Effector CD8-positive, alpha-beta T cell (primary cell): ENCODE results near the gene DDX54.
A peak's percentile ranks its signal among the peaks of the same experiment; 100 is the strongest.

ENCODE experiments used
- DNase-seq: peaks from one replicate; lab custom pipeline; 2025; lab: John Stamatoyannopoulos, UW

The DDX54 gene

DNA sequence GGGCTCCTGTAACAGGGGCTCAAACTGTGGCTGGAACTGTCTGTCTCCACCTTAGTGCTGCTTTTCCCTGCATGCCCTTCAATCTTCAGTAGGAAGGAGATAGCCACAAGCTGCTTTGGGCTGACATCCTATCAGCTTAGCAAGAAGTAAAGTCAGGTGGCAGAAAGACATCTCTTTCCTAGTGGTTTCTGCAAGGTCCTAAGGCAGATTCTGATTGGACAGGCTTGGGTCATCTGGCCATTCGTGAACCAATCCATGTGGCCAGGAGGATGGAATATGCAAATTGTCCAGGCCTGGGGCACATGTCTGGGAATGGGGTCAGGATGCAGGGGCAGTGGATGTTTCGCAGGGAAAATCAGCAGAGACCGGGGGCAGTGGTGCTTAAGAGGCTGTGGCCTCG, 5.5 kb upstream of the DDX54 start:
- no peak for DNase-seq

DNA sequence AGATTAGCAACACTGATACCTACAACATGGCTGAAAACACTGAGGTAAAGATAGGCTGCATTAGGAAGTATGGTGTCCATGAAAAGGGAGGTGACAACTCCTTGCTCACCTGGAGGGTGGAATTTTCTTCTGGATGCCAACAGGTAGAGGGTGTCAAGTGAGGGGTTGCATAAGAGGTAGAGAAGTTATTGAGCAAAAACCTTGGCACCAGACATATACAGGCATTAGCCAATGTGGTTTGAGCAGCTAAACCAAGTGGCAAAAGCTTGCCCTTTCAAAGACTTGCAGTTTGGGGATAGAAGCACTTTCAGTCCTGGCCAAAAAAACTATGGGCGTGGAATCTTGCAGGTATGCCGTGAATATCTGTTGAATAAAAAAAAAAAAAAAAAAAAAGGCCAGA, 4.1 kb upstream of the DDX54 start:
- DNase-seq: no peak

DNA sequence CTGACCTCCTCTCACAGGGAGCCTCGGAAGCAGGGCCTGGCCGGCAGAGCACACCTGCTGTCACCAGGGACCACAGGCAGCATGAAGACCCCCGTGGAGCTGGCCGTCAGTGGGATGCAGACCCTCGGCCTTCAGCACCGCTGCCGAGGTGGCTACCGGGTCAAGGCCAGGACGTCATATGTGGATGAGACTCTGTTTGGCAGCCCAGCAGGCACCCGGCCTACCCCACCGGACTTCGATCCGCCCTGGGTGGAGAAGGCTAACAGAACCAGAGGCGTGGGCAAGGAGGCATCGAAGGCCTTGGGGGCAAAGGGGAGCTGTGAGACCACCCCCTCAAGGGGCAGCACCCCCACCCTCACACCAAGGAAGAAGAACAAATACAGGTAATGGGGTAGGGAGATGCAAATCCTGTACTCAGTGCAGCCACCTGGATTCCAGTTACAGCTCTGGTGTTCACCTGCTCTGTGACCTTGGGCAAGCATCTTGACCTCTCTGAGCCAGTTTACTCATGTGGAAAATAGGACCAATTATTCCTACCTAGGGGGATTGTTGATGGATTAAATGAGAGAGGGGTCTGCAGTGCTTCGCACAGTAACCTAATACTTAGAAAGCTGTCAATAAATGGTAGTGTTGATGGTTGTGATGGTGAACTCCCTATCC, 1.5 kb upstream of the DDX54 start:
- DNase-seq: no peak

DNA sequence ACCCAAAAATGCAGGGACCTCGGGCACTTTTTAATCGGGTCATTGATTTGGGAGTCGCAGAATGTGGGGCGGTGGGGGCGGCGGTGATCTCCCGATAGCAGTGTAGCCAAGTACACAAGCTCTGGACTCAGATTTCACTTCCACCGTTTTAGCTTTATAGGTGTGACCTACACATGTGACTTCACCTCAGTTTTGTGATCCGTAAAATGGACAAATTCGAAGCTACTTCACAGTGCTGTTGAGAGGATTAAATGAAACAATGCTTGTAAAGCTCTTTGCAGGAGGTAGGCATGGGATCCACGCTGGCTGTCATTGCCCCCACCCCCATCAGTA, 721 bp upstream of the DDX54 start:
- DNase-seq: no peak

DNA sequence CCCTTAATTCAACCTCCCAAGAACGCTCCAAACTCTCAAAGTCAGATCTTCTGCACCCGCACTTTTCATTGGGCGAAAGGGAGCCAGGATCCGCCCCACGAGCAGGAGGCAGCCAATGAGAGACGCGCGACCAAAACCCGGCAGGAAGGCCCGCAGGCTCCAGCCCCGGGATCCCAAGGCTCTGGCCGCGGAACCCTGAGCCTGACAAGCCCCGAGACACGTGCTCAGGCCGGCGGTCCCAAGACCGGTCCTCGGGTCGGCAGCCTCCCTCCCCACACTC, 438 bp downstream of the DDX54 start:
- peak; percentile 74 for DNase-seq

DNA sequence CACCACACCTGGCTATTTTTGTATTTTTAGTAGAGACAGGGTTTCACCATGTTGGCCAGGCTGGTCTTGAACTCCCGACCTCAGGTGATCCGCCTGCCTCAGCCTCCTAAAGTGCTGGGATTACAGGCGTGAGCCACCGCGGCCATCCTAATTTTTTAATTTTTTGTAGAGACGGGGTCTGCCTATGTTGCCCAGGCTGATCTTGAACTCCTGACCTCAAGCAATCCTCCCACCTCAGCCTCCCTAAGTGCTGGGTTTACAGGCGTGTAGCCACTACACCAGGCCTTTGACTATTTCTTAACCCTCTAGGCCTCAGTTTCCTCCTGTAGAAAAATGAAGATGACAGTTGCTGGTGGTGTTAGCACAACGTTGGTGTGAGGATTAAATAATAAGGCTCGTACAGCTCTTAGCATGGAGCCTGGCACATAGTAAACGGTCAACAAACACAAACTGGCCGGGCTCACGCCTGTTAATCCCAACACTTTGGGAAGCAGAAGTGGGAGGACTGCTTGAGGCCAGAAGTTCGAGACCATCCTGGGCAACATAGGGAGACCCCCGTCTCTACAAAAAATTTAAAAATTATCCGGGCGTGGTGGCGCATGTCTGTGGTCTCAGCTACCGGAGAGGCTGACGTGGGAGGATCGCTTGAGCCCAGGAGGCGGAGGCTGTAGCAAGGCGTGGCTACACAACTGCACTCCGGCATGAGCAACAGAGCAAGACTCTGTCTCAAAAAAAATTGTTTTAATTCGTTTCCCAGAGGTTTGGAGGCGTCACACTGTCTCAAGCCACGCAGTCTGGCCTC, 979 bp downstream of the DDX54 start:
- DNase-seq: no peak

DNA sequence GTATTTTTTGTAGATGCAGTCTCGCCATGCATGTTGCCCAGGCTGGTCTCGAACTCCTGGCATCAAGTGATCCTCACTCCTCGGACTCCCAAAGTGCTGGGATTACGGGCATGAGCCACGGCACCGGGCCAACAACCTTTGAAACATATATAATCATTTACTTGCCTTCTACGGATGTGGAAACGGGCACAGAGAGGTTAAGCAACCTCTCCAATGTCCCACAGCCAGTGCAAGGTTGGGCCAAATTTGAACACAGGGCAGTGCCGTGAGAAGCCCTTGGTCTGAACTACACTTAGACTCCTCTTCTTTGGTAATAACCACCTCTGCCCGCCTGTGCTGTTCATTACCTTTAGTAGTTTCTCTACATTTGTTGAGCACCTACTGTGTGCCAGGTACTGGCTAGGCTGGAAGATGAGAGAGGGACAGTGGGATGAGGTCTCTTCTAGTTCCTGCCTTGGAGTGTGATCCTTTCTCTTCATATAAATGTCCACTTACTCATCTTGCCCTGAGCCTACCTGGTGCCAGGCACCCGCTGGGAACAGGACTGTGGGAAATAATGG, 2.2 kb downstream of the DDX54 start:
- no peak for DNase-seq

DNA sequence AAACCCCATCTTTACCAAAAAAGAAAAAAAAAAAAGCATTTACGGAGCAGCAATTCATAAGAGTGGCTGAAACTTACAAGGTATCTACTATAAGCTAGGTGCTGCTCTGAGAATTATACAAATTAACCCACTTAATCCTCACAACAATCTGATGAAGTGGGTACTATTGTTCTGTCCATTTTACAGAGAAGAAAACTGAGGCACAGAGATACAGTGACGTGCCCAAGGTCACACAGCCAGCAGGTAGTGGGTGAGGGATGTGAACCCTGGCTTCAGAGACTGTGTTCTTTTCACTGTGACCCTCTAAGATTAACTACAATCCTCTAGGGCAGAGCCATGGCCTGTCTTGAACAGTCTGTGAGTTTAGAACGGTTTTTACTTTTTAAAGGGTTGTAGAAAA, 3.3 kb downstream of the DDX54 start:
- no peak for DNase-seq

DNA sequence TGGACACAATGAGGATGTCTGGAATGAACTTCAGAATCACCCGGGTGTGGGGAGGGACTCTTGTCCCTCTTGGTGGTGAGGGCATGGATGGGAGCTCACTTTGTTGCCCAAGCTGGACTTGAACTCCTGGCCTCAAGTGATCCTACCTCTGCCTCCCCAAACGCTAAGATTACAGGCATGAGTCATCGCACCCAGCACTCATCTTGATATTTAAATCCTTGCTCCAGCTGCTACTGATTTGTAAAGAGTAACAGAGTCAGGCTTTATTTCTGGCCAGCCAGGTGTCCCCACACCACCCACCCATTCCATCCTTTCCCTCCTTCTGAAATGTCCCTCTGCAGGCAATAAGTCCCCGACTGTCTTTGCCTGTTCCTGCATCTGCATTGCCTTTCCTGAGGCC, 4.9 kb downstream of the DDX54 start:
- no peak for DNase-seq

DNA sequence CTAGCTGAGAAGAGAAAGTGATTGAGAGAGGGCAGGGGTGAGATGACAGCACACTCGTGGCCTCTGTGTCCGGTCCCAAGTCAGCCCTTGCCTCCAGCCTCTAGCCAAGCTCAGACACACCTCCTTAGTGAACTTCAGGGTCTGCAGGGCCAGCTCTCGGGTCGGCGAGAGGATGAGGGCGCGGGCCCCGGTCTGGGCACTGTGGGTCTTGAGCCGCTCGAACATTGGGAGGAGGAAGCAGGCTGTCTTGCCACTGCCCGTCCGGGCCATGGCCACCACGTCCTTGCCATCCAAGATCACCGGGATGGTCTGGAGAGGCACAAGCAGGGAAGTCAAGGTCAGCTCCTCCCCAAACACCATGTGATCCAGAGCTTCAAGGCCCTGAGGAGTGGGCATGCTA, 6.3 kb downstream of the DDX54 start:
- DNase-seq: no peak

DNA sequence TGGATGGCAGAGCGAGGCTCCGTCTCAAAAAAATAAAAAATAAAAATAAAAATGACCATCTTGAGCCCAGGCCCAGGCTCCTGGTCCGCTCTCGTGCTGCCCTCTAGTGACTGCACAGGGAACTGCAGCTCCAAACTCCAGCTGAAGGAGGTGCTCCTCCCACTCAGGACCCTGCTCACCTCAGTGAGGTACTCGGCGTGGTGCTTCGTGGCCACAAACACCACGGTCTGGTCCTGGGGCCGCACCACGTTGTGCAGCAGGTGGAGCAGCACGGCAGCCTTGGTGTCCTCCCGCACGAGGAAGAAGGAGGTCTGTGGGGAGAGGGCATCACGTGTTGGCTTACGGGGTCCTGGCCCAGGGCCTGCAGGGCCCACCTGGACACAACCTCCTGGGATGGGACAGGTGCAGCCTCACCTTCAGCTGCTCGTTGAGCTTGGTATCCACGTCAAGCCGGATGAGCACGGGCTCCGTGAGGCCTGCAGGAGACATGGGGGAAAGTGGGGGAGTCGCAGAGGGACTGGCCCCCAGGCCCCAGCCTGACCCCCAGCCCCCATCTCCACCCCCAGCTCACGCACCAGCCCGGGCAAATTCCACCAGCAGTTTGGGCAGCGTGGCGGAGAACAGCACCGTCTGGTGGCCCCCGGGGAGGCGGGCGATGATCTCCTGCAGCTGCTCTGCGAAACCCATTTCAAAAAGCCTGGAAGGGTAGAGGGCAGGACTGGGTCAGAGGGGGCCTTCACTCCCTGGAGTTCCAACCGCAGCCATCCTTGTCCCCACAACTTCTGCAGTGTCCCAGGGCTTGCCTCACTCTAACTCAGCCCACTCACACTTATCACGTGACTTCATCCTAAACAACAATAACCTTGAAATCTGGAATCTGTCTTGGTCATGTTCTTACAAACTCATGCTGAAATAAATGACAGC, 10.6 kb downstream of the DDX54 start:
- DNase-seq: peak; percentile 64

DNA sequence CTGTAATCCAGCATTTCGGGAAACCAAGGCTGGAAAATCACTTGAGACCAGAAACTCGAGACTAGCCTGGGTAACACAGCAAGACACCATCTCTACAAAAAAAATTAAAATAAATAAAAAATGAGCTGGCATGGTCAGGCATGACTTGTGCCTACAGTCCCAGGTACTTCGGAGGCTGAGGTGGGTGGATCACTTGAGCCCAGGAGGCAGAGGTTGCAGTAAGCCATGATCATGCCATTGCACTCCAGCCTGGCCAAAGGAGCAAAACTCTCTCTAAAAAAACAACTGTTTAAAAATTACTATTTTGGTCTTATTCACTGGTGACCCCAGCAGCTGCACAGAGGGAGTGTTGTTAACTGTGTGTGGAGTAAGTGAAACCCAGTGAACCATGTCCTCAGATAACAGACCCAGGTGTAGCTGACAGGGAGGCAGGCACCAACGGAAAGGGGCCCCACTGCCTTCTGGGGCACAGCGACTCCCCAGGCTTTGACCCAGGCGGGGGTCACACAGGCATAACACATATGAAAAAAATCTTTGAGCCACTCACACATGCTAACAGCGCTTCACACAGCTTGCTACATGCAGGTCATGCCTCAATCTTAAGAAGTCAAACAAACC, 12.1 kb downstream of the DDX54 start:
- no peak for DNase-seq

DNA sequence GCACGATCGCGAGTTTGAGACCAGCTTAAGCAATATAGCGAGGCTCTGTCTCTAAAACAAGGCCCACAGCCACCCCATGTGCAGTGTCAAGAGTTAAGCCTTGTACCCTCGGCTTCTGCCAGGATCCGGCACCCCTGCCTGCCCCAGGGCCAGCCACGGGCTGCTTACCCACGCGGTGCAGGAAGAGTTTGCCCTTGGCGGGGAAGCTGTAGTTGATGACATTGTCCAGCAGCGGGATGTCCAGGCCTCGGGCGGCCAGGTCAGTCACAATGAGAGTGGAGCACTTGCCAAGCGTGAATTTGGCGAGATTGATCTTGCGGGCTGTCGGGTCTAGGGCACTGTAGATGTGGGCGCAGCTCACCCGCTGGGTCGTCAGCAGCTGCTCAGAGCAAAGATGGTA, 13.1 kb downstream of the DDX54 start:
- no peak for DNase-seq

DNA sequence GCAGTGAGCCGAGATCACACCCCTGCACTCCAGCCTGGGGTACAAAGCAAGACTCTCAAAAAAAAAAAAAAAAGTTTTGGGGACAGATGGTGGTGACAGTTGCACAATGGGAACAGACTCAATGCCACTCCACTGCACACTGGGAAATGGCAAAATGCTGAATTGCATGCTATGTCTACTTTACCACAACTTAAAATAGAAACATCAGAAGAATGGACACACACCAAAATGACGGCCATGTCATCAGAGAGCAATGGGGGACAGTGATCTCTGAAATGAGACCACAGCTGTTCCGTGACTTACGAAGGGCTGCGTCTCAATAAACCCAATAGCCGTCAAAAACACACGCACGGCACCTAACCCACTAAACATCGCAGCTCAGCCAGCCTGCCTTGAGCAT, 13.7 kb downstream of the DDX54 start:
- DNase-seq: no peak

DNA sequence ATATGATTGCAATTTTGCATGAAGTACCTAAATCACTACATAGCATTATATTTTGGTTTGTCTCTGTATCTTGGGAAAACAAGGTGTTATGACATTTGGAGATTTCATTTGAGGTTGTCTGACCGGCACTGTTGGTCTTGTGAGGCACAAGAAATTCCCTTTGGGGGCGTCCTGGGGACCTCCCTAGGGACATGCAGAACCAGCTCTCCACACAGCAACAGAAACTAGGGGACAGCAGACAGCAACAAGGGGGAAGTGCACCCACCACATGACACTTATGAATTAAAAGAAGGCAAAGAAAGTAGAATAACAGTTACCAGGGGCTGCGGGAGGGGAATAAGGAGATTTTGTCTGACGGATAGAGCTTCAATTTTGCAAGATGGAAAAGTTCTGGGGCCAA, 14.4 kb downstream of the DDX54 start:
- no peak for DNase-seq

DNA sequence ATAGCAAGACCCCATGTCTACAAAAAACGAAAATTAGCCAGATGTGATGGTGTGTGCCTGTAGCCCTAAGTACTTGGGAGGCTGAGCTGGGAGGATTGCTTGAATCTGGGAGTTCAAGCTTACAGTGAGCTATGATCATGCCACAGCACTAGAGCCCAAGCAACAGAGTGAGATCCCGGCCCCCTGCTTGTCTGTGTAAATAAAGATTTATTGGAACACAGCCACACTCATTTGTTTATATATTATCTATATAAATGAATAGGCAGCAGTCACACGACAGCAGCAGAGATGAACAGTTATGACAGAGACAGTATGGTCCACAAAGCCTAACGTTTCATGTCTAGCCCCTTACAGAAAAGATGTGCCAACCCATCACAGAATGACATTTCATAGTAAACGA, 14.8 kb downstream of the DDX54 start:
- no peak for DNase-seq

DNA sequence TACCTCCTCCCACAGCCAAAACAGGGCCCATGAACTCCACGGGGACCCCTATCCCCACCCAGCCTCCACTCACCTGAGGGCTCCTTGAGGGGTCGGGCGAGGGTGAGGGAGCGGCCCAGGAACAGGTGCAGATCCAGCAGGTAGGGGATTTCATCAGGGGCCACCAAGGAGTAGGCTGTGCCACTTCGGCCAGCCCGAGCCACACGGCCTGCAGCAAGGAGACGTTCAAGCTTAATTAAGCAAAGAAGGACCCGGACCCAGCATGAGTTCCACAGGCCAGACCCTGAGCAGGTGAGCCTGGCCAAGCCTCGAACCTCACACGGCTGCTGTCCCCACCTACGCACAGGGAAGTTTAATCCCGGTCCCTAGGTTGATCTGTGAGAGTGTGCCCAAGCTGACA, 15.6 kb downstream of the DDX54 start:
- DNase-seq: no peak

DNA sequence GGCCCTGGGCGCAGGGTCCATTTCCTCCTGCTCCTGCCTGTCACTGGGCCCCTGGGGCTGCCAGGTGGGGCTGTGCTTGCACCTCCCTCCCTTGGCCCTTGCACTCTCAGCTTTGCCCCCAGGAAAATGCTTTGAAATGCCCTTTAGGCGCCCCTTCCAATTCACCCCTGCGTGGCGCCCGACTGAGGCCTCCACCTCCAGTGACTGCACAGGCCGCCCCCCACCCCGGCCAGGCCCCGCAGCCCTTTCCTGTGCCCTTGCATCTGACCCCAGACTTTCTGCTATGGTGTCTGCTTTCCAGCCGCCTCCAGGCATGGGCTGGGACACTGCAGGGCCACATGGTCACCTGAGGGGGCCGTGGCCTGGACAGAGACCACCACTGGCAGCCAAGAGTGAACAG, 17.4 kb downstream of the DDX54 start:
- DNase-seq: no peak

DNA sequence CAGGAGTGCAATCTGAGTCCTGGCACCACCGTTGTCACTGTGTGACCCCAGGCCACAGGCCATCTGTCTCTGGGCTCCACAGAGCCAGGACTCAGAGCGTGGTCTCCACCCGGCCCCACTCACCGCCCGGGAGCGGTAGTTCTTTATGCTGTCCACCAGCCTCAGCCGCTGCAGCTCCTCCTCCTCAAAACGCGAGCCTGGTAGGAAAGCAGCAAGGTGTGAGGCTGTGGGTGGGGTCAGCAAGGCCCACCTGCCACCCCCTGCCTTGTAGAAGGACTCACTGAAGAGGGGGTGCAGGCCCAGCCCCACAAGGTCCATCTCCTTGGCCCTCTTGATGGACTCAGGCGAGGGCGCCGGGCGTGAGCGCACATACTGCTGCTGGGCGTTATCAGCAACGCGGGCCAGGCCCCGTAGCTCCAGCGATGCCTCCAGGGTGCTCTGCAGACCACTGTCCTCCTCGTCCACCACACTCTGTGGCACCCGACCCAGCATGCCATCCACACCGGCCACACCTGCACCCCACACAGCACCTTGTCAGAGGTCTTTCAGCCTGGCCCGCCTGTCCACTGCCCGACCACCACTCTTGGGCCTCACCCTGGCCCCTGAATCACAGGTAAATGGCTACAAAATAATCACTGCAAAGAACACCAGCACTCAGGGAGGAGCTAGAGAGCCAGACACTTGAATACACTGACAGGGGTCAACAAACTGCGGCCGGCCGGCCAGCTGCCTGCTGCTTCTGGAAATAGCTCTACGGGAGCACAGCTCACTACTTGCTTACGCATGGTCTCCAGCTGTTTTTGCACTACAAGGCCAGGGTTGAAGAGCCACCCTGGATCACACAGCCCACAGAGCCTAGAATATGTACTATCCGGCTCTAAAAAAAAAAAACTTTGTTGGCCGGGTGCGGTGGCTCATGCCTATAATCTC, 19.5 kb downstream of the DDX54 start:
- no peak for DNase-seq

DNA sequence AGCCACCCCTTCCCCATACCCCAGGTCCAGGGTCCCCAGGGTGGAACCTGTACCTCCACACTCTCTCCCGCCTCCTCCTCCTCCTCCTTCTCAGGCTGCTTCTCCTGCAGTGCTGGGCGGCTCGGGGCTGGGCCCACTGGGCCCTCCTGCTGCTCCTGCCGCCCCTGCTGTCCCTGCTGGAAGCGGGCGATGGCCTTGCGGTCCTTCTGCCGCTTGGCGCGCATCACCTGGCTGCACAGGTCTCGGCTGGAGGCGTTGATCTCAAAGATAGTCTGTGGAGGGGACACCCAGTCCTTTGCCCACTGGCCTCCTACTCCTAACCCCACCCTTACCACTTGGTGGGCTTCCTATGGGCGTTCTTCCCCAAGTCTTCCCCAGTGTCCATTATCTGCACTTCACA, 21.3 kb downstream of the DDX54 start:
- no peak for DNase-seq

DNA sequence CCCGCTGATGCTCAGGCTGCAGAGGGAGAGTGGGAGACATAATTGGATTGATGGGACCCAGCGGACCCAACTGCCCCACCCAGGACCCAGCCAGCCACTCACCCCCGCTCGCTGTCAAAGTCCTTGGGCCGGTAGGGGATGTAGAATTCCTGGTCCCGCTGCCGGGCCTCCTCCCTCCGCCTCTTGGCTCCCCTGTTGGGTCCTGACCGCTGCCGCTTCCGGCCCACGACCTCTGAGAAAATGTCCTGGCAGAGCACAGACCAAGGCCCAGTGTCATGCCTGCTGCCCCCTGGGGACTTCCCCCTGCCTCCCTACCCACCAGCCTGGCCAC, 22.3 kb downstream of the DDX54 start:
- no peak for DNase-seq
